GM19351 (cell line): Measurements from ENCODE around the gene AP1G2.
"Not testable (repeated sequence)": the region's sequence is repeated elsewhere in the genome, so short reads cannot be mapped to it uniquely, and the experiment has no call there.

ENCODE experiments used
- ATAC-seq: cut with Tn5 transposase; IDR thresholded peaks from one replicate; pipeline ENCODE4 v1.9.1; 2021; ENCODE audit warnings: mild to moderate bottlenecking, moderate library complexity; ENCODE audit not compliant: unreplicated experiment

Gene AP1G2

DNA sequence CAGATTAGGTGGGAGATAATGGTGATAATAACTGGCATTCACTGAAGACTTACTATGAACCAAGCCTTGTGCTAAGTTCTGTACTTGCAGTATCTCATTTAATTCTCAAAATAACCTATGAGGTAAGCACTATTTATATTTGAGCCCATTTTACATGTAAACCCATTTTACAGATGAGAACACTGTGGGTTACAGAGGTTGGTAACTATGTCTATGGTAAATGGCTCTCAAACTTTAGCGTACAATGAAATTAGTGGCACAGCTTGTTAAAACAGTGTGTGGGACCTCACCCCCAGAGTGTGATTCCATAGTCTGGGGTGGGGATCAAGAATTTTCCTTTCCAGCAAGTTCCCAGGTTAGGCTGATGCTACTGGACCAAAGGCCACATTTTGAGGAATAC is 33.2 kb upstream of the AP1G2 start:
- no peak for ATAC-seq

DNA sequence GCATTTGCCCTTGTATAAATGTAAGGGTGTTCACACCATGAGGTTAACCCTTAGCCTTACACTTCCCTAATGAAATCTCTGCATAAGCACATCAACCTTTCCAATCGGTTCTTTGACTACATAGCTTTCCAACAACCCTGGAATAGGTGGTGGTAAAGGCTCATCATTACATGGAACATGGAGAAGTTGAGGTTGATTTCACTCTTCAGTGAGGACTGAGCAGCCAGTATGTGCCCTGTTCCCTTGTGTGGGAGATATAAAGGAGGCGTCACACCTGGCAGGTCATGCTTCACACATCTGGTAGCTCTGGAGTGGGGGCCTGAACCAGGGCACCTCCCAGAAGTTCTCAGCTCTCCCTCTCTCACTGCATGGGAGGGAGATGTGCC is 32.7 kb upstream of the AP1G2 start:
- ATAC-seq = no peak

DNA sequence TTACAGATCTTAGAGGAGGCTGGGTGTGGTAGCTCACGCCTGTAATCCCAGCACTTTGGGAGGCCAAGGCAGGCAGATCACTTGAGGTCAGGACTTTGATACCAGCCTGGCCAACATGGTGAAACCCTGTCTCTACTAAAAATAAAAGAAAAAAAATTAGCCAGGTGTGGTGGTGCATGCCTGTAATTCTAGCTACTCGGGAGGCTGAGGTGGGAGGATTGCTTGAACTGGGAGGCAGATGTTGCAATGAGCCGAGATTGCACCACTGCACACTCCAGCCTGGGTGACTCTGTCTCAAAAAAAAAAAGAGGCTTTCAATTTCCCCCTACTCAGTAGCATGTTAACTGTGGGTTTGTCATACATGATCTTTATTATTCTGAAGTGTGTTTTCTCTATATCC is 26.6 kb upstream of the AP1G2 start:
- ATAC-seq = not testable (repeated sequence)

DNA sequence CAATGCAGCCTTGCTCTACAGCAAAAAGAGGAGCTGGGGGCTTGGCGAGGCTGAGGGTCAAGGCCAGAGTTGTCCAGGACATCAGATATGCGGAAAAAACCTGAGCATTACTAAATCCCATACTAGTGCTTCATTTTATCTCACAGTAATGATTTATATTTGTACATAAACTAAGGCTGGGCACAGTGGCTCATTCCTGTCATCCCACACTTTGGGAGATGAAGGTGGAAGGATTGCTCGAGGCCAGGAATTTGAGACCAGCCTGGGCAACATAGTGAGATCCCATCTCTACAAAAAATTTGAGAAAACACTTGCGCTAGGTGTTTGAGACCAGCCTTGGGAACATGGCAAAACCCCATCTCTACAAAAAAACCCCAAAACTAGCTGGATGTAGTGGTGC is 22.6 kb upstream of the AP1G2 start:
- no peak for ATAC-seq

DNA sequence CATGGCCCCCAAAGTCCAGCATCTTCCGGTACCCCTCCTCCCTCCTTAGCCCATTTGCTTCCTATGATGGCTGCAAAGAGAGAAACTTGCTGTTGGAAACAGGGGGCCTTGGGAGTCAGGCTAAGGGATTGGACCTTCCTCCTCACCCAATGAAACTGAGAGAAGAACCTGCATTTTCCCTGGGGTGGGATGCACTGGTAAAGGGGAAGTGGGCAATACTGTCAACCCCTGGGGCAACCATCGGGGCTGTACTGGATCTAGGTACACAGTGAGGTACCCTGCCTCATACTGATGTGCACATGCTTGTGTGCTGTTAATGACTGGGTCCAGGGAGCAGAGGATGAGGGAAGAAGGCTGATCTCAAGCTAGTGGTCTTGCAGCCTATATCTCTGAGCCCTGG is 22.0 kb upstream of the AP1G2 start:
- no peak for ATAC-seq

DNA sequence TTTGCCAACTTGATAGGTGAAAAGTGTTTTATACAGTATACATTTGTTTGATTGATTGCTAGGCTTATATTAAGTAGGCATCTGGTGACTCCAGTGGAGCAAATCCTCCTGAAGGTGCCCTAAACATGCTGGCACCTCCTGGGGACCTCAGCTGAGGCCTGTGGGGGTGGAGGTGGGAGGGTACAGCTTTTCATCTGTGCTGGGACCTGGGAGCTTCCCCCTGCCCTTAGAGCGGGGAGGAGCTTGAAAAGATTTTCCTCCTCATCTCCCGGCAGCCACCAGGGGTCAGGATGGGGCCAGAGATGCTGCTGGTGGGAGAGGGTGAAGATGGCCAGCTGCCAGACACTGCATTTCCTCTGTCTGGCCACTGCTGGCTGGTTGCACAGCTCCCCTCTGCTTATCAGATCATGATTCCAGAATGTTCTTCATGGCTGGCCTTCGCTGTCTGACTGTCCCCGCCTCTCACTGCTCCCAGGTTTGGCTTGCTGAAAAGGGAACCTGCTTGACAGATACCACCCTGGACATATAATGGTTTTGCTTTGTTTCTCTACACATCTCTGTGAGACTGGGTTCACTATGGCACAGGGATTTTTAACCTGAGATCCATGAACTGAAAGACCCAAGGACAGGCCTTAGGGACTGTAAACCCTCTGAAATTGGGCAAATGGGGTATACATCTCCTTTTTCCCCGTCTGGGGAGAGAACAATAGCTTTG is 21.4 kb upstream of the AP1G2 start:
- peak; percentile 94 for ATAC-seq

DNA sequence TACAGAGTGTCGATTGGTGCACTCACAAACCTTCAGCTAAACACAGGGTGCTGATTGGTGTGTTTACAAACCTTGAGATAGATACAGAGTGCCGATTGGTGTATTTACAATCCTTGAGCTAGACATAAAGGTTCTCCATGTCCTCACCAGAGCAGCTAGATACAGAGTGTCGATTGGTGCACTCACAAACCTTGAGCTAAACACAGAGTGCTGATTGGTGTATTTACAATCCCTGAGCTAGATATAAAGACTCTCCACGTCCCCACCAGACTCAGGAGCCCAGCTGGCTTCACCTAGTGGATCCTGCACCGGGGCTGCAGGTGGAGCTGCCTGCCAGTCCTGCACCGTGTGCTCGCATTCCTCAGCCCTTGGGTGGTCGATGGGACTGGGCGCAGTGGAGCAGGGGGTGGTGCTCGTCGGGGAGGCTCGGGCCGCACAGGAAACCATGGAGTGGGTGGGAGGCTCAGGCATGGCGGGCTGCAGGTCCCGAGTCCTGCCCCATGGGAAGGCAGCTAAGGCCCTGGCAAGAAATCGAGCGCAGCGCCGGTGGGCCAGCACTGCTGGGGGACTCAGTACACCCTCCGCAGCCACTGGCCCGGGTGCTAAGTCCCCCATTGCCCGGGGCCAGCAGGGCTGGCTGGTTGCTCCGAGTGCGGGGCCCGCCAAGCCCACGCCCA is 17.1 kb upstream of the AP1G2 start:
- ATAC-seq = not testable (repeated sequence)

DNA sequence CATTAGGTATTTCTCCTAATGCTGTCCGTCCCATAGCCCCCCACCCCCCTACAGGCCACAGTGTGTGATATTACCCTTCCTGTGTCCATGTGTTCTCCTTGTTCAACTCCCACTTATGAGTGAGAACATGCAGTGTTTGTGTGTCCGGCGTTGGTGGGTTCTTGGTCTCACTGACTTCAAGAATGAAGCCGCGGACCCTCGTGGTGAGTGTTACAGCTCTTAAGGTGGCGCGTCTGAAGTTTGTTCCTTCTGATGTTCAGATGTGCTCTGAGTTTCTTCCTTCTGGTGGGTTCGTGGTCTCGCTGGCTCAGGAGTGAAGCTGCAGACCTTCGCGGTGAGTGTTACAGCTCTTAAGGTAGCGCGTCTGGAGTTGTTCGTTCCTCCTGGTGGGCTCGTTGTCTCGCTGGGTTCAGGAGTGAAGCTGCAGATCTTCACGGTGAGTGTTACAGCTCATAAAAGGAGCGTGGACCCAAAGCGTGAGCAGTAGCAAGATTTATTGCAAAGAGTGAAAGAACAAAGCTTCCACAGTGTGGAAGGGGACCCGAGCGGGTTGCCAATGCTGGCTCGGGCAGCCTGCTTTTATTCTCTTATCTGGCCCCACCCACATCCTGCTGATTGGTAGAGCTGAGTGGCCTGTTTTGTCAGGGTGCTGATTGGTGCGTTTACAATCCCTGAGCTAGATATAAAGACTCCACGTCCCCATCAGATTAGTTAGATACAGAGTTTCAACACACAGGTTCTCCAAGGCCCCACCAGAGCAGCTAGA is 16.4 kb upstream of the AP1G2 start:
- not testable (repeated sequence) for ATAC-seq

DNA sequence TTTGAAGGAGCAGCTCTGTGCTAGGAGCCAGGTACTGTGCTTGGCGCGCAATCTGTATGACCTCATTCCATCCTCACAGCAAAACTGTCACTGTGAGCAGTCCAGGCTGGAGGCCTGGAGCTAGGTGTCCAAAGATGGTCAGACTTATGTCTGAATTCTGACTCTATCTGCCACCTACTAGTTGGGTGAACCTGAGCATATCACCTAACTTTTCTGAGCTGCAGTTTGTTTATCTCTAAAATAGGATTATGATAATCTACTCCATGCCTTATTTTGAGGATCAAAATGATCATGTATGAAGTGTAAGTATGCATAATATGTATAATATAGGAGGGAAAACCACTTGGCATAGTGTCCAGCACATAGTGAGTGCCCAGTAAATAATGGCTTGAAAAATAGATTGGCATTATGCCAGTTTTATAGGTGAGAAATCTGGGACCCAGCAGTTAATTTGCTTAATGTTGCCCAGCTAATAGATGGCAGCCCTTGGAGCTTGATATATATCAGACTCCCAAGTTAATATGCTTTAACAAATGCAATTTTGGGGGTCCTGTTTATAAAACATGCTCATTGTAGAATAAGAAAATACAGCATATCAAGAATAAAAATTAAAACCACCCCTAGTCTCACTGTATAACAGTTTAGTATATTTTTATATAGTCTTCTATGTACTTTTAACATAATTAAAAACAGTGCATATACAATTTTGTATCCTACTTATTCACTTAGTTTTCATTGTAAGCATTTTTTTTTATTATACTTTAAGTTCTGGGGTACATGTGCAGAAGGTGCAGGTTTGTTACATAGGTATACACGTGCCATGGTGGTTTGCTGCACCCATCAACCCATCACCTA is 15.5 kb upstream of the AP1G2 start:
- ATAC-seq = no peak

DNA sequence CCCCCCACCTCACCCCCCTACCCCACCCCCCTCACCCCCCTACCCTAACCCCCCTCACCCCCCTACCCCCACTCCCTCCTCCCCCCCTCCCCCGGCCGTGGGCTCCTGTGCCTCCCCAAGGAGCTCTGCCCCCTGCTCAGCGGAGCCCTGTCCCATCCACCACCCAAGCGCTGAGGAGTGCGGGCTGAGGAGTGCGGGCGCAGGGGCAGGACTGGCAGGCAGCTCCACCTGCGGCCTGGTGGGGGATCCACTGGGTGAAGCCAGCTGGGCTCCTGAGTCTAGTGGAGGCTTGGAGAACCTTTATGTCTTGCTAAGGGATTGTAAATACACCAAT is 13.3 kb upstream of the AP1G2 start:
- ATAC-seq = no peak

DNA sequence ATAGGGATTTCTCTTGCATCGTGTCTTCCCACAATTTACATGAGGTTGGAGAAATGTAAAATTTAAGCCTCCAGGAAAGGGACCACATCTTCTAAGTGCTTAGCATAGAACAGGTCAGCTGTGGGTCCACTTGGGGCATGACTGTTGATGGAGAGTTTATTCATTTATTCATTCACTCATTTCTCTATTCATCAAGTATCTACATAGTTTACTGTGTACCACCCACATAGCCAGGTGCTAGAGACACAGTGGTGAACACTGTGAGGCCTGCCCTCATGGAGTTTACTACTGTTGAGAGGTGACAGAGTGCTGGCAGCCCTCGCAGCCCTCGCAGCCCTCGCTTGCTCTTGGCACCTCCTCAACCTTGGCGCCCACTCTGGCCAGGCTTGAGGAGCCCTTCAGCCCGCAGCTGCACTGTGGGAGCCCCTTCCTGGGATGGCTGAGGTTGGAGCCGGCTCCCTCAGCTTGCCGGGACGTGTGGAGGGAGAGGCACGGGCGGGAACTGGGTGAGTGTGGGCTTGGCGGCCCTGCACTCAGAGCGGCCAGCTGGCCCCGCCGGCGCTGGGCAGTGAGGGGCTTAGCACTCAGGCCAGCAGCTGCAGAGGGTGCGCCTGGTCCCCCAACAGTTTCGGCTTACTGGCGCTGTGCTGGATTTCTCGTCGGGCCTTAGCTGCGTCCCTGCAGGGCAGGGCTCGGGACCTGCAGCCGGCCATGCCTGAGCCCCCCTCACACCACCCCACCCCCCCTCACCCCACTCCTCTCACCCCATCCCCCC is 12.7 kb upstream of the AP1G2 start:
- no peak for ATAC-seq

DNA sequence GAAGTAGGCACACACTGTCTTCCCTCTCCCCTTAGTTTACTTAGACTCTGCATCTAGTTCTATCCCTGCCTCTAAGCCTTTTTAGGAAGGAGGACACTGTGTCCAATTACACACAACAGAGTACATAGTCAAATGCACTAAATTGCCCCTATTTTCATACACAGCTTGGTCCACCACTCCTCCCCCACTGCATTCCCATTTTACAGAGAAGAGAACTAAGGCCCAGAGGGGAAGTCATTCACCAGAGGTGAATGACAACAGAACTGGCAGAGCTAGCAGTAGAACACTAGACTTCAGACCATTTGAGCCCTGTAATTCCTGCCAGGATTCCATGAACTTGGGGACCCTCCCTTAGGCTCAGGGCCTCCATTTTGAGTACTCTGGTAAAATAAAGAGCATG is 12.1 kb upstream of the AP1G2 start:
- ATAC-seq = no peak

DNA sequence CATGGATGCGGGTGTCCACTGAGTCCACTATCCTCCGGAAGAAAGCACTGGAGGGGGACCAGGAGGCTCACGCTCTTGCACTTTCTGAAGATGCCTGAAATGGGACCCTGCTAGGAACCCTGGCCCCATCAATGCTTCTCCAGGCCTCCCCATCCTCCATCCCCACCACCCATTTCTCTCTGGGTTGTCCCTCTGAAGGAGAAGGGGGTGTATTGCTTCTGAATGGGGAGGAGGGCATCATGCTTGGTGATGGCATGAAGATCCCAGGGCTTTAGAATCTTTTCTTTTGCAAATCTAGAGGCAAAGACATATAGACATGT is 11.7 kb upstream of the AP1G2 start:
- ATAC-seq = no peak

DNA sequence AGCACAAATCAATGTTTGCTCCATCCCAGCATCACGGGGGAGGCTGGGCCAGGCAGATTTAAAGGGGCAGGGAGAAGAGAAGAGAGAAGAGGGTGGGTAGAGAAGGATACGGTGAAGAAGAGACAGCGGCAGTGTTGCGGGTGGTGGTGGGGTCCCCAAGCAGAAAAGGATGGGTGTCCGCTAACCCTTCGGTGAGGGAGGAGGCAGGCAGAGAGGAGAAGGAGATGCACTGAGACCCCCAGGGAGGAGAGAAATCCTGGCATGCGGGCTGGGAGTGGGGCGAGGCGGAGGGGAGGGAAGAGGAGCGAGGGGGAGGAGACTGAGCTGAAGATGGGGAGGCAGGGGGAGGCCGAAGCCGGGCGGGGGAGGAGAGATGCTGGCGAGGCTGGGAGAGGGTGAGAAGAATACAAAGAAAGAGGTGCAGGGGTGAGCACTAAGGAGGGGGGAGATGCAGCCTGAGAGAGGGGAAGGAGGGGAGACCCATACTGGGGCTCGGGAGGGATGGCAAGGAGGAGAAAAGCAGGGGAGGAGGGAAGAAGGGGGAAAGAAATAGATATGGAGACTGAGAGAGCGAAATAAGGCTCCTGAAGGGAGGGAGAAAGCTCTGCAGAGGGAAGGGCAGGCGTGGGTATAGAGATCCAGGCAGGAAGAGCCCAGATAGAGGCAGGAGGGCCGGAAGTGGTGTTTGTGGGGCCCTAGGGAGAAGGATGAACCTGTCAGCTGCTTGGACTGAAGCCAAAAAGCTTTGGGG is 11.1 kb upstream of the AP1G2 start, which contains the start of gene JPH4:
TSS of gene JPH4 (minus strand) at position 231 of the 751 bp plus-strand sequence. CDS start 1,337 bp downstream, outside the sequence.
- no peak for ATAC-seq

DNA sequence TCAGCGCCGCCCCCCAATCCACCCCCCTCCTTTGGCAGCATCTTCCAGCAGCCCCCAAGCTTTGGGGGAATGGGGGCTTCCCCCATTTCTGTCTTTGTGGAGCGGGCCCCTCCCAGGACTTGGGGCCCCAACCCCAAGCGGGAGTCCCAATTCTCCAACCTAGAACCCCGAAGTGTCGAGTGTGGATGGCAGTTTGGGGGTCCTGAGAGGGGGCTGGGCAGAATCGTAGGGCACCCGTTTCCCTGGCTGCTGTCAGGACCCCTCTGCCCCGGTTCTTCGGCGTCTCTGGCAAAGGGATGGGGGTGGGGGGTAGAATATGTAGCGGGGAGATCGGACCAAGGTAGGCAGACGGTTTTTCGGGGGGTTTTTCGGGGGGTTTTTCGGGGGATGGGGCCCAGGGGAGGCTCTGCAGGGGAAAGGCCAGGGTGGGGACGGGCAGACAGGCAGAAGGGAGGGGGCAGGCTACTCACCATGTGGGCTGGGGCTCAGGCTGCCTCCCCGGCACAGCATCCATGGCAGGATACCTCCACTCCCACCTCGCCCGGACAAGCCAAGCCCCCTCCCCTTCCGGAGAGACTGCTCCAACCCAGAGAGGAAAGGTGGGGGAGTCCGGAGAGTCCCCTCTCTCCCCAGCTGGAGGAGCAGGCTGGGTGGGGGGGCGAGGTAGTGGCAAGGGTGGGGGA is 10.3 kb upstream of the AP1G2 start:
- no peak for ATAC-seq

DNA sequence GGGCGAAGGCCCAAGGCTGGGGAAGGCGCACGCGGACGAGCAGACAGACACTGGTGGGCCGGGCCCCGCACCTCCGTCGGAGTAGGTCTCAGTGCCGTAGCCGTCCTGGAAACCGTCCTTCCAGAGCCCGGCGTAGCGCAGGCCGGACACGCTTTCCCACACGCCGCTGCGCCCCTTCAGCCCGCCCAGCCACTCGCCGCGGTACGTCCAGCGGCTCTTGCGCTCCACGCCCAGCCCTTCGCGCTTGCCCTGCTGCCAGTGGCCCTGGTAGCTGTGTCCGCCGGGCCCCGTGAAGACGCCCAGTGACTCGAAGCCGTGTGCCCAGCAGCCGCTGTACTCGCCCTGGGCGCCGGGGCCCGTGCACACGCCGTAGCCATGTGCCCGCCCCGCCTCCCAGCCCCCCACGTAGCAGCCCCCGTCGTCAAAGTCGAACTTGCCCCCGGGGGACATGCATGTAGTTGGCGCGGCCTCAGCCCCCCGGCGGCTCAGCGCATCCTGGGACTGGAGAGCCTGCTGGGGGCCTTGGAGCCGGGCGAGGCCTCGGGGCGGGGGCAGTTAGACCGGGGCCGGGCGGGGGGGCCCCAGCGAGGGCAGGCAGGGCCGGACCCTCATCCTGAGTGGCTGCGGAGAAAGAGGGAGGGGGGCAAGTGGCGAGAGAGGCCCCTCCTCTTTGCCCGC is 9.6 kb upstream of the AP1G2 start:
- no peak for ATAC-seq

DNA sequence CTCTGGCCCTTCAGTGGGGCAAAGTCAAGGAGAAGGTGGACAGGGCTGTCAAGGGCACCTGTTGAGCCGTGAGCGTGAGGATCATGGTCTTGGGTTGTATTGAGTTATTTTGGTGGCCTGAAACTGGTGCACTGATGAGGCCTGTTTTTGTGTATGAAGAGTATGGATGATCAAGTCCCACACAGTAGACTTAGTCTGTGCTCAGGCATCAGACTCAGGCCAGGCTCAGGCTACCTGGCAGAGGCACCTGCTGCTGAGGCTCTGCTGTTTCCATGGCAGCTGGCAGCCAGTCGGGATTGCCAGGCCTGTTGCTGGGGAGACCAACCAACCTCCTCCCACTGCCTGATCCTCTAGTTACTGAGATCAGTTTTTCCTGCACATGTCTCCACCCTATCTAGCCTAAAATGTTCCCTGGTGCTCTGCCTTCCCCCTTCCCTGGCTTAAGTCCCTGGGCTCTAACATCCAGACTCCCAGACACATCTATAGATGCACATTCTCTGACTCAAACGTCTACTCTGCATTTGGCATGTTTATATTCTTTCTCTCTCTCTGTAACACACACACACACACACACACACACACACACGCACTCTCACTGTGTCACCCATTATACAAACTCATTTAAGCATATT is 5.9 kb upstream of the AP1G2 start:
- no peak for ATAC-seq

DNA sequence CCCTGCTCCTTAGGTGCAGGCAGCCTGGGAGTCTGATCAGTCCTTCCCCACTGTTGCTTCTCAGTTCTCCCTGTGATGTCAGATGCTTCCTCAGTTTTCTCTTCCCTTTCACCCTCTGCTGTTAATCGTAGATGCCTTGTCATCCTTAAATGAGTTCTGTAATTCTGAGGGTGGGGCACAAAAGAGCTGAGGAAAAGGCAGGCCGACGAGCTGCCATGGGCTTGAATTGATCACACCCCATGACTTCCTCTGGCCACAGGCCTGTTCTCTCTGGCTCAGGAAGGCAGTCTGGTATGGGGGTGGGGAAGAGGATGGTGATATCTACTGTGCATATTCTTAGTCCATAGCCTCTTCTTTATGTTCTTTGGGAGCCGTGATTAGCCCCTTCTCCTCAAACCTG is 5.2 kb upstream of the AP1G2 start:
- ATAC-seq = no peak
